Peyer's patch (tissue), 4 donors: ENCODE measurements around the gene SHC1.
A peak's percentile ranks its signal among the peaks of the same experiment; 100 is the strongest.

ENCODE experiments used
- CTCF ChIP-seq, 6 experiments: fragments of 450-650 bp in 4 of 6; fragments of 200-600 bp in 2 of 6; sonication (generic) in 1 of 6; IDR thresholded peaks; one replicate each; pipeline ENCODE4 v1.5.1; 2017 to 2019; ENCODE audit warnings: antibody characterized with exemption in 6 of 6, mild to moderate bottlenecking in 3 of 6, moderate library complexity in 1 of 6
- POLR2A ChIP-seq, 2 donors: fragments of 450-650 bp; IDR thresholded peaks; one replicate each; pipeline ENCODE4 v1.5.1; 2017; ENCODE audit warnings: antibody characterized with exemption in 2 of 2, mild to moderate bottlenecking in 2 of 2, moderate library complexity in 2 of 2

DNA sequence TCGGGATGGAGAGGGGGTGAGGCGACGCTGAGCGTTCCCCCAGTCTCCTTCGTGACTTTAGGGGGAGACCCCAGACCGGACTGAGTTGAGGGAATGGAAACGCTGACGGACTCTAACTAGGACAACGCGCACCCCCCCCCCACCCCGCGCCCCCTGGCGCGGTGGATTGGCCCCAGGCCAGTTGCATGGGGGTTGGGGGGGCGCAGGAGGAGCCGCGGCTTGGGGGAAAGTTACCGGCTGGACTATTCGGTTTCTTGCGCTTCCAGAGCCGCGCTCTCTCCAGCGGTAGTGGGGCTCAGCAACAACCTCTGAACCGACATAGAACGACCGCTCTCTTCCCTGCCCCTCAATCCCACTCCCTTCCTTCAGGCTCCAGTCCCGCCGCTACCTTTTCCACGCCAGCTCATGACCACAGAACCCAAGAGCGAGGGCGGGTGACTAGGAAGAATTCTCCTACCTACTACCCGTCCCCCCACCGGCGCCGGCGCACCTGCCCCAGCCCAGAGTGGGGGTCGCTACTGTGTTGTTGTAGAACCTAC is 32.7 kb upstream of the SHC1 start:
- TF ChIP-seq CTCF (IDR thresholded peaks at IDR 0.05) (no peak), POLR2A (IDR thresholded peaks at IDR 0.05) (peak in 1 of 2 donors; percentile 22)
